NCI-H187 treated with DMSO at 0.1 percent for 48 hours (cell line): ENCODE measurements around the gene ABHD17C.
"Not testable (repeated sequence)": the region's sequence is repeated elsewhere in the genome, so short reads cannot be mapped to it uniquely, and the experiment has no call there.

Experiments
- DNase-seq: peaks from one replicate; lab custom pipeline; 2025; lab: John Stamatoyannopoulos, UW

Gene ABHD17C

DNA sequence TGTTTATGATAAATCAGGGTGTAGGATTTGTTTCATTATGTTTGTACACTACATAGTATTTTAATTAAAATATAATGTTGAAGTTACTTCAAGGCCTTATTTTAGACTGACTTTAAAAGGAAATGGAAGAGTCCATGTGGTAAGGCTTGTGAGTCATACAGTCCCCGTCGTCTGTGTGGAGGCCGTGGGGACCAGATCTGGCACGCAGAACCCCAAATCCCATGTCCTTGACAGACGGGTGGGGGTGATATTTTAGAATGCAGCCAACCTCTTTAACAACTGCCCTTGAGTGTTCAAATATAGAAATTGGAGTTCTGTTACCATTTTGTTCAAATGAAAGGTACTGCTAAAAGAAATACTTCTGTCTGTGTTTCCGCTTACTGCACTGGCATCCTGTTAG is 35.8 kb downstream of the ABHD17C start:
- DNase-seq, result no peak

DNA sequence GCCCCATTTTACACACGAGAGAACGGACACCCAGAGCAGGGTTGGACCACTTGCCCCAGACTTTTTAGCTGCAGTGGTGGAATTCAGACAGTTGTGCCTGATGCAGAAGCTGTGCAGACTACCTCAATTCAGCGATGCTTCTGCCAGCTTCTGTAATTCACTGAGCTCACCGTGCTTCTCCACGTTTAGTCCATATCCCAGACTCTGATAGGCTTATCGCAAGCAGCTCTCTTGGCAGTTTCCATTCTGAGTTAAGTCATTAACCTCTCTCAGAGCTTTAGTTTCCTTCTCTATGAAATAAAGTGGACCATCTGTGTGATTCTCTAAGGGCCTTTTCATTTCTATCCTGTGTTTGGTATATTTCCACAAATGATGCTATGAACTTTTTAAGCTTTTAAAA is 37.1 kb downstream of the ABHD17C start:
- no peak for DNase-seq

DNA sequence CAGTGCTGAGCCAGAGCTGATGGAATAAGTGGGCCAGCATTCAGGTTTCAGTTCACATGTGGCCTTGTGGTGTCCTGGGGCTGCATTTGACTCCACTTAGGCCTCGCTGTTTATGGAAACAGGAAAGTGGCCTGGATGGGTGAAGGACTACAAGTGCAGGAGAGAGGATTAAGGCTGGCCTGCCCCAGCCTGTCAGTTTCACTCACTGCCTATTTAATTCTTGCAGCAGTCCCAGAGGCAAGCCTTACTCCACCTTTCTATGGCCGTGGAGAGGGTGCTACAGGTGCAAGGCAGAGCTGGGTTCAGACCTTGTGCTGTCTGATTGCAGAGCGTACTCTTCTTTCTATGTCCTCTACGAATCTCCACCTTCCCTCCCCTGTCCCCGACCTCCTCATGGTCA is 37.7 kb downstream of the ABHD17C start:
- no peak for DNase-seq

DNA sequence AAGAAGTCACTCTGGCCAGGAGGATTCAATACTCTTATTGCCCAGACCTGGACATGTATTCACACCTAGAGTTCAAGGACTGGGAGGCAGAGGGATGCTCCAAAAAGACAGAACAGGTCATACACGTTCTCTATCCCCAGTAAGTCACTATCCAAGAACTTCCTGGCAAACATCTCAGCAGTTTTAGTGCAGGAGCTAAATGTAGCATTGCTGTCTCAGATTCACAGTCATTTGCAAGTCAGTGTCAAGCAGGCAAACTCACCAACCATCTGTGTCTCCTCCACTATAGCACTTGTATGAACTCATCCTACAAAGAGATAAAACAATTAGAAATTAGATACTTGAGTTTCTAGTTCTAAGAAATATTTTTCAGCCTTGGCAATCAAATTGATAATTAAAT is 38.4 kb downstream of the ABHD17C start:
- no peak for DNase-seq

DNA sequence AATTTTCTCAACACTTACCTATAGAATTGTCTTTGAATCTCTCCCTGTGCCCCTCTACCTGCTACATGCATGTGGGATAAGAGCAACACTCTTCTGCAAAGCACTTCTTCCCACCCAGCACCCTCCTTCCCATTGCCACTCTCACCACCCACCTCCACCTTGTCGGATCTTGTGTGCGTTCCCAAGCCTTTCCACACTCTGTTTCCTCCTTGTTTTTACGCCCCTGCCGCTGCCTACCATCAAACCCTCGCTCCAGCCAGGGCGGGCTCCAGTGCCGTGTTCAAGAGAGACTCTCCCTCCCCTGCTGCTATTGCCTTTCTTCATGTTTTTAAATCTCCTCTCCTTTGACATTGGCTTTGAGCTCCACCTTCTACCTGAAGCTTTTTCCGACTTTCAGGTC is 40.2 kb downstream of the ABHD17C start:
- no peak for DNase-seq

DNA sequence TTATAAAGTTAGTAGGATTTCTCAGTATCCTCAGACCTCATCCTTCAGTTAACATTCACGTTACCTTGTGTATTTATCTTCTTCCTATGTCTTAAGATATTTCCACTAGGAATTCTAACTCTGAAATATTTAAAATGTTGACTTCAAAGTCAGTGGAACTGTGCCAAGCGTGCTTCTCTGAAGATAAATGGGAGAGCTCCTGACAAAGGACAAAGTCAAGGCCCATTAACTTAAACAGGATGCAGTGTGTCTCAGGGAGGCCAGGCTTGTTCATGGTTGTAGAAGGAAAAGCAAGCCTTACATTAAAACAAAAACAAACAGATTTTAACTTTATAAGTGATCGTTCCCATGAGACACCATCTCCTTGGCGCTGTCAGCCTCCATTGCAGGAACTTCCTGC is 41.5 kb downstream of the ABHD17C start:
- no peak for DNase-seq

DNA sequence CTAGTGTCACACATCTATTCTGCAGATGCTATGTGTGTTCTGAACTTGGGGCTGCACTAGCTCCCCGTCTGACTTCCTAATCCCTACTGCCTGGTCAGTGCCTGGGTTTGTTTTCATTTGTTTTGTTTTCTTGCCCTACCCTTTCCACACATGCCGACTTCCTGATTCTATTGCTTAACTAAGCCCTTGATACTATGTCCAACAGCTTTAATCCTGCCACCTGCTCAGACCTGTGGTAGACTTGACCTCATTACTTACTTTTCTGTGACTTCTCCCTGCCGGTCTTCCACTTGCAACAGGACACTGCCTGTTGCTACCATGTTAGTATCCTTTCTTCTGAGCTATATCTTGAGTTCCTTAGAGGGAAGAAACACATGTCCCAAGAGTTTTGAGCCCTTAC is 44.8 kb downstream of the ABHD17C start:
- no peak for DNase-seq

DNA sequence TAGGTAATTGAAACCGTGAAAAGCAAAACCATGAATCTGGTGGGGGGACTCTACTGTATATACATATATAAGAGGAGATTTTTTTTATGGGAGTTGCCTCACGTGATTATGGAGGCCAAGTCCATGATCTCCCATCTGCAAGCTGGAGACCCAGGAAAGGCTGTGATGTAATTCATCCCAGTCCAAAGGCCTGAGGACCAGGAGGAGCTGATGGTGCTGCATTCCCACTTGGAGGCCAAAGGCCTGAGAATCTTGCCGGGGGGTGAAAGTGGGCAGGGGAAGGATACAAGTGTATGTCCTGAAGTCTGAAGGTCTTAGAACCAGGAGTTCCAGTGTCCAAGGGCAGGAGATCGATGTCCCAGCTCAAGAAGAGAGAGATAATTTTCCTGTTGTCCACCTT is 47.0 kb downstream of the ABHD17C start:
- no peak for DNase-seq

DNA sequence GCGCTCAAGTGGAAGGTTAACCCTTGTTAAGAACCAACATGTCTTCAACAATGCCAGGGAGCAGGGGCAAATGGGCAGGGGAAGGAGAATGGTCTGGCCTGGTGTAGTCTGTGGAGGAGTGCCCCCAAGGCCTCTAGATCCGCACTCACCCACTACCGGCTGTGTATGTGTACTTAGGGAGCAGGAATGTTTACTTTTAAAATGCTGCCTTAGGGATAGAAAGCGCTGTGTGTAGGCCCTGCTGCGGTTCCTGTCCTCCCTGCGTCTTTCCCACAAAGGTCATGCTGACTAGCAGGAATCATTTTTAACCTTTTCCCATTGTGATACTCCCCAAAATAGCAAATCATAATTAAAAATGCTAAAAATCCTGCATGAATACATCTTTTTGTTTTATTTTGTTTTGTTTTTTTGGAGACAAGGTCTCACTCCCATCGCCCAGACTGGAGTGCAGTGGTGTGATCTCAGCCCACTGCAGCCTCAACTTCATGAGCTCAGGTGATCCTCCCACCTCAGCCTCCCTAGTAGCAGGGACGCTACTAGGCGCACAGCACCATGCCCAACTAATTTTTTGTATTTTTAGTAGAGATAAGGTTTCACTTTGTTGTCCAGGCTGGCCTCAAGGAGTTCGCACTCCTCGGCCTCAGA is 48.2 kb downstream of the ABHD17C start:
- no peak for DNase-seq

DNA sequence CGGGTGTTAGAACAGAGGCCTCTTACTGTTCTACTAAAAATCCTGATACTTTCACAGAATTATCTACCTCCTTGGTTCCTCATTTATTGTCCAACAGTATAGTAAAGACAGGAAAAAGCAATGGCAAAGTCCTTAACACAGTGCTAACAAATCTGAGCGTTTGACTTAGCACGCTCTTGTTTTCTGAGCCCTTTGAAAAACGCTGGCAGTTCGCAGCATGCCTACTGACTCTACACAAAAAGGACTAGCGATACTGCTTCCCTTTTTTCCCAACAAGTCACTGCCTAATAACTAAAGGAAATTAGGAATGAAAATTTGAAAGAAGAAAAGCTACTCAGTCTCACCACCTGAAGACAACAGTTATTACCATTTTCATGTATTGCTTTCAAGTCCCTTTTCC is 49.3 kb downstream of the ABHD17C start:
- DNase-seq, result no peak

DNA sequence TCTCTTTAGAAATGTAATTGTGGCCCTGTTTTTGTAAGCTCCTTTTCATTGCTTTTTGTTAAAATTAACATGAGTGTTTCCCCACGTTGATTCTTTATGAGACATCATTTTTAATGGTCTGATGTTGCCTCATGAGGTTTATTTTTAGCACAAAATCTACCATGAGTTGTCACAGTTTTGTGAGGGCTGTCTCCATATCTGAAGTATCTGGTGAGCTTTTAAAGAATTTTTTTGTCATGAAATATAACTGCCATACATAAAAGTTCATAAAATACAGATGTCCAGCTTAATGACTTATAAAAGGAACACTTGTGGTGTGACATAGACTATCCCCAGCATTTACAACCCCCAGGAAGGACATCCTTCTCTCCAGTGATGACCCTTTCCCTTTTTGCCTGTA is 49.7 kb downstream of the ABHD17C start:
- DNase-seq, result no peak

DNA sequence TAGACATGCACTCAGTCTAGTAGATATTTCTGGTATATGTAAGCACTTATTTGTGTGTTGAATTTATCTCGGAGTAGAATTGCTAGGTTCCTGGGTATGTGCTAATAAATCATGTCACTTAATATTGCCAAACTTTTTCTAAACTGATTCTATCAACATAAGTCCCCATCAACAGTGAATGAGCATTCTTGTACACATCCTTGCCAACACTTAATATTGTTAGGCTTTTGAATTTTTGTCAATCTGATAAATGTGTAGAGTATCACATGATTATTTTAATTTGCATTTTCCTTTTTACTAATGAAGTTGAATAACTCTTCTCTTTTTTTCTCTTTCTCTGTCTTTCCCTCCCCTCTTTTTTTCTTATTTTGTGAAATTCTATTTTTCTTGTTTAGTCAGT is 50.8 kb downstream of the ABHD17C start:
- no peak for DNase-seq

DNA sequence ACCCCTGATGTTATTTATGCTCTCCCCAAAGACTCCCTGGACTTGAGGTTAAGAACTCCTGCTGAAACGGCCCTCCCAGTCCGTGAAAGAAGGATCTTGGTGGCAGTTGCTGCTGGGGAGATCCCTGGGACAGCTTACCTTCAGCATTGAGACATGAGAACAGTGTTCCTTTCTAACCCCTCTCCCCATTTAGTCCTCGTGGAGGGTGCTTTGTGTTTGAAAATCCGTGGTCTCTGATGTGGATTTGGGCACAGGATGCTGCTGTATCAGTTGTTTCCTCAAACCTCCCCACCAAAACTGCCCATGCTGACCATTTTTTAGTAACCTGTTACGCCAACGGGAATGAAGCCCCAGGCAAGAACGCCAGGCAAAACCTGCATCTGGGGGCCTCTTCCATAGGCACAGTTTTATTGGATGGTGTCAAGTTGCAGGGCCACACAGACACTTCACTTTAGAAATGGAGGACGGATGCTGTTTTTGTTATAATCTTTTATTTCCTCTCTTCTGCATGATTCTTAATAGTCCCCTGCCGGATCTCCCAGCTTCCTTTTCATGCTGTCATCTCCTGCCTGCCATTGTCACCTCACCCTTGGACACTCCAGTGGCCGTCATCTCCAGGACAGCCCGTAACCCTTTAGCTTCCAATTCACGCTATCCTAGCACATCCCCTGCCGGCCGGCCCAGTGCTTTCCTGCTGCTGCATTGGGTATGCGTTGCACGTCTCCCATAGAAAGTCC is 52.4 kb downstream of the ABHD17C start:
- no peak for DNase-seq

DNA sequence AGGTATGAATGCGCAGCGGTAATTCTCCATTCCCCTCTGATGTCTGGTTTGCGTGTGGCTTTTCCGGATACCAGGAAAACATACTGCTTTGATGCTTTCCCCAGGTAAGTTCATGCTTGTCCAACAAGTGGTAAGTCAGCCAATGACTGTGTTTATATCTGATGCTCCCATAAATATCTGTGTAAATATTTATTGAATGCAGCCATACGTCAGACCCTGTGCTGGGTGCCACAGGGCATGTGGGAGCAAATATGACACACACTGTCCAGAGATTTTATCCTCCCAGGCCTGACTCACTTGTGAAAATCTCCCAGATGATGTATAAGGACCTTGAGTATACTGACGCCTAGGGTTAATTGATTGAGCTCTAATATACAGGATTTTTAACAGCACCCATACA is 54.5 kb downstream of the ABHD17C start:
- DNase-seq, result no peak

DNA sequence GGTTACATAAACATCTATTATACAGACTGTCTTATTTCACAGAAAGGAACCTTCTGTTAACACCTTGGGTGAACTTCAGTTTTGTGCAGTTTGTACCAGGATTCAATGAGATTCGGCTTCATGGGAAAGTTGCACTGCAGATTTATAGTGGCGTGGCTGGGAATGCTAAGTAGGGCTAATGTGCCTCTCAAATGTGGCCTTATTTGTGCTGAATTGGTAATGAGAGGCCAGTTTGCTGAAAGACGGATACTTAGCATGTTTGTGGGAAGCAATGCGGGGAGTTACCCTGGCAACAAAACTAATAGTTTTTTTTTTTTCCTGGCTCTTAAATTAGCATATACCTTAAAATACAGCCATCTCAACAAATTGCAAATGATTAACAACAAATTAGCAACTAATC is 55.5 kb downstream of the ABHD17C start:
- no peak for DNase-seq

DNA sequence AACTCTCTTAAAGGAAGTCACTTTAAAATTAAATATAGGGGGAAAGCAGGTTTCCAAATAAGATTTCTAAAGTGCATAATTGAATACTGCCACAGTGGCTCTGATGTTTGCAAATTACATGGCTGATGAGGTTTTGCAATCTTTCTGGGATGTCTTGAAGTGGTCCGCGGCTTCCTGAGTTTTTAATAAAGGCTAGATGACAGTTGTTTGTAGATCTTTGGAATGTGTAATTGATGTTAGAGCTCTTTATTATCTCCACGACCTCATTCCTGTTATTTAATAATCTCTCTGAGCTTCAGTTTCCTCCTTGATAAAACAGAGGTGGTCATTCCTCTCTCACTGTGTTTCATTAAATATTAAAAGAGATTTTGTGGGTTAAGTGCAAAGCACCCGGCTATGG is 57.1 kb downstream of the ABHD17C start:
- DNase-seq, result no peak

DNA sequence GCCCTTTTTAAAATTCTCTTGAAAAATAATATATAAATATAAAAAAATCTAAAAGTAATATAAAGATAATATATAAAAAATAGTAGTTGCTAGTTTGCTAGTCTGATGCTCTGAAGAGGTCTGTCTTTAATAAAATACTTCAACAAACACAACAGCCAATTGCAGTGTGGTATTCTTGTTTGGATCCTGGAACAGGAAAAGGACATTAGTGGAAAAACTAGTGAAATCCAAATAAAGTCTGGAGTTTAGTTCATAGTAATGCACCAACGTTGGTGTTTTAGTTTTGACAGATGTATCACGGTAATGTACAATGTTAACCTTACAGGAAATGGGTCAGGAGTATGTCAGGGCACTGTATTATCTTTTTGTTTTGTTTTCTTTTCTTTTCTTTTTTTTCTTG is 58.1 kb downstream of the ABHD17C start:
- DNase-seq, result no peak

DNA sequence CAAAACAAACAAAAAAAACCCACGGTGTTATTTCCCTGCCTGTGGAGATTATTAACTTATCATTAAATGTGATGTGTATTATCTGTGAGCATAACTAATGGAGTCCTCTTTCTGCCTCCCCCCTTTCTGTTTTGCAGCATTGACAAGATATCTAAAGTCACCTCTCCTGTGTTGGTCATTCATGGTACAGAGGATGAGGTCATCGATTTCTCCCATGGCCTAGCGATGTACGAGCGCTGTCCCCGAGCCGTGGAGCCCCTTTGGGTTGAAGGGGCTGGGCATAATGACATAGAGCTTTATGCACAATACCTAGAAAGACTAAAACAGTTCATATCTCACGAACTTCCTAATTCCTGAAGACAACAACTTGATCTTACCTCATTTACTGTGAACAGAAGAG is 58.9 kb downstream of the ABHD17C start:
- DNase-seq, result no peak

DNA sequence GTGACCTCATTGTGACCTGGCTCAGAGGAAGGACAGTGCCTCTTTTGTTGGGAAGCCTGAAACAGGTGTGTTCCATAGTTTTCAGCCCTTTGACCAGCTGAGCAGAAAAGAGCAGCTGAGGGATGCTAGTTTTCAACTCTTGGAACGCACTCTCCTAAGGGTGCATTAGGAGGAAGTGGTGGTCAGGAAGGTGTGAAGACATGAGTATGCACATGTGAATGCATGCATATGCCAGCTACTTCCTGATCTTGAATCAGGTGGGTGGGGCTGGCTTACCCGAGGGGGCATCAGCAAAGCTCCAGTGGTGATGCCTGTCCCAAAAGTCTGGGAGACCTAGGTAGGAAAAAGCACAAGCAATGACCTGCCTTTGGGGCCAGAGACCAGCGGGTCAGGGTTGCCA is 60.8 kb downstream of the ABHD17C start:
- no peak for DNase-seq

DNA sequence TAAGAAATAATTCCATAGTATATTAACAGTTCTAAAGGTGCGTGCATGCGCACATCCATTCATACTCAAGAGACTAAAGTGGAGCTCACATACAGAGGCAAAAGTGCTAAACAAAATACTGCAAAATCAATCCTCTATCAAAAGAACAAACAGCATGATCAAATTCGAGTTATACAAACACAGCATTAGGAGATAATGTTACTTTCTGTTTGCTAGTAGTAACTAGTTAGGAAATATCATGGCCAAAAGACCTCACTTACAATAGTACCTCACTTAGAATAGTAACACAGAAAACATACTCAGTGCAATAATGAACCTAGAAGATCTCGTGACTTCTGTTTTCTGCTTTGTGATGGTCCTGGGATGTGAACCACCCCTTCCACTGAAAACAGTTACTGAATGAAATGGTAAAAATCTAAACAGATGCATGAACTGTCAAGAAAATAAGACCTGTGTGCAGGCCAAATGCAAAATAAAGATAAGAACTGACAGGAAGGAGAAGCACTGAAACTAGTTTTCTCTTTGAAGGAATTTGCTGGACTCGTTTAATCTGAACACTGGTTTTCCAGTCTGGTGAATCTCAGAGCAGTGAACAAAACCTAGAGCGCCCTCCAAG is 63.1 kb downstream of the ABHD17C start:
- no peak for DNase-seq

DNA sequence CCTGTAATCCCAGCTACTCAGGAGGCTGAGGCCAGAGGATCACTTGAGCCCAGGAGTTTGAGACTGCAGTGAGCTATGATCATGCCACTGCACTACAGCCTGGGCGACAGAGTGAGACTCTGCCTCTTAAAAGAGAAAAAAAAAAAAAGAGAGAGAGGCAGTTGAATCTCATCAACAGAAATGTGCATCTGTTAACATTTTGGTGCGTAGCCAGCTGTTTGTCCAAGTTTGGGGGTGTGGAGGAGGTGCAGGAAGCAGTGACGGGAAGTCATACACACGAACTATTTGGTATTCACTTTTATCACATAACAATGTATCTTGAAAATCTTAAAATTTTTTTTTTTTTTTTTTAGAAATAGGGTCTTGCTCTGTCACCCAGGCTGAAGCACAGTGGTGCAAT is 65.8 kb downstream of the ABHD17C start:
- no peak for DNase-seq

DNA sequence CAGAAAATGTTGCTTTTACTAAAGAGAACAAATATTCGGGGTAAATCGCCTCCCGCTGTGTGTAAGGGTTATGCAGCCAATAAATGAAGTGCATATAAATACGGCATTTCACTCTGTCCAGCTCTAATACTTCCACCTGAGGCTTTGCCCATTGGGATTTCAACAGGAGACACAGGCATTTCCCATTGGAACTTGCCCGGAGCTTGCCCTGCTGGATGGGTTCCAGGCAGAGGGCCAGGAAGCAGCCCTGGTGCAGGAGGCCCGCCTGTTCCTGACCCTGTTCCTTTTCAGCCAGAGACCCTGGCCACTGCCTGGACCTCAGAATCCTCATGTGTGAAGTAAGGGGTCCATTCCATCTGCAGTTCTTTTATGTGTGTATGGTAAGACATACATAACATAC is 66.6 kb downstream of the ABHD17C start:
- no peak for DNase-seq

DNA sequence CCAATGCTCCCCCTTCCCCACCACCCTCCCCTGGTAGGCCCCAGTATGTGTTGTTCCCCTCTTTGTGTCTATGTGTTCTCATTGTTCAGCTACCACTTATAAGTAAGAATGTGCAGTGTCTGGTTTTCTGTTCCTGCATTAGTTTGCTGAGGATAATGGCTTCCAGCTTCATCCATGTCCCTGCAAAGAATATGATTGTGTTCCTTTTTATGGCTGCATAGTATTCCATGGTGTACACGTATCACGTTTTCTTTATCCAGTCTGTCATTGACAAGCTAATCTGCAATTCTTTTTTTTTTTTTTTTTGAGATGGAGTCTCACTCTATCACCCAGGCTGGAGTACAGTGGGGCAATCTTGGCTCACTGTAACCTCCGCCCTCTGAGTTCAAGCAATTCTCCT is 68.1 kb downstream of the ABHD17C start:
- DNase-seq, result not testable (repeated sequence)

DNA sequence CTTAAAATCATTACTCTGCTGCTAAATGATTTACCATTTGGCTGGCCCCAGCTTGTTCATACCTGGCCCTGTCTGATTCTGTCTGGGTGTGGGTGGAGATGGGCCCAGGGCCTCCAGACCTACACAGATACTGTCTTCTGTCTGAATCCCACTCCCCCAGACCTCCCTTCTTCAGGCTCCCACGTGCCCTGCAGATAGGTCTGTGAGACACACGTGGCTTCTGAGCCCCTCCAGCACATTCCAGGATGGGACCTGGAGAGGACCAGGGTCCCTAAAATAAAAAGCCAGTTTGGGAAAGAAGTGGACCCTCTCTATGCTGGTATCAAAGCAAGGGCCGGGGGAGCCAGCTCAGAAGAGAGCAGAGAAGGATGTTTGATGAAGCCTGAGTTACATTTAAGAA is 69.4 kb downstream of the ABHD17C start:
- no peak for DNase-seq
